HG03103 (cell line): ENCODE measurements around the gene FCHO1.

Experiments
- ATAC-seq: cut with Tn5 transposase; IDR thresholded peaks from one replicate; pipeline ENCODE4 v1.9.1; 2021; ENCODE audit warnings: low read depth; ENCODE audit not compliant: unreplicated experiment

Gene FCHO1

DNA sequence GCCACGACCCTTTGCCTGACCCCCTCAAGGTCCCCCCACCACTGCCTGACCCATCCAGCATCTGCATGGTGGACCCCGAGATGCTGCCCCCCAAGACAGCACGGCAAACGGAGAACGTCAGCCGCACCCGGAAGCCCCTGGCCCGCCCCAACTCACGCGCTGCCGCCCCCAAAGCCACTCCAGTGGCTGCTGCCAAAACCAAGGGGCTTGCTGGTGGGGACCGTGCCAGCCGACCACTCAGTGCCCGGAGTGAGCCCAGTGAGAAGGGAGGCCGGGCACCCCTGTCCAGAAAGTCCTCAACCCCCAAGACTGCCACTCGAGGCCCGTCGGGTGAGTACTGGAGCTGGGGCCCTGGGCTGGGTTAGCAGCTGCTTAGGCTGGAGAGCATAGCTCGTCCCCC is 23.4 kb upstream of the FCHO1 start:
- no peak for ATAC-seq

- no peak for ATAC-seq
Observed at GRCh38 chr19:17733127-17733526, 18.1 kb upstream of the FCHO1 start.

DNA sequence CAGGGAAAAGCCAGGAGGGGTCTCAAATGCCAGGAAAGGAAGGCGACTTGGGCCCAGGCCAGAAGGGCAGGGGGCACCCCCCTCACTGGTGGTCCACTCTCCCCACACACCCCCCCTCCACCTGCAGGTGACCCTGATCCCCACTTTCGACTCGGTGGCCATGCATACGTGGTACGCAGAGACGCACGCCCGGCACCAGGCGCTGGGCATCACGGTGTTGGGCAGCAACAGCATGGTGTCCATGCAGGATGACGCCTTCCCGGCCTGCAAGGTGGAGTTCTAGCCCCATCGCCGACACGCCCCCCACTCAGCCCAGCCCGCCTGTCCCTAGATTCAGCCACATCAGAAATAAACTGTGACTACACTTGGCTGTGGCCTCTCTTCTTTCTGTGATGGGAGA is 17.1 kb upstream of the FCHO1 start:
- ATAC-seq: no peak

GRCh38 chr19:17735410-17735809 is 15.9 kb upstream of the FCHO1 start:
- ATAC-seq: no peak

GRCh38 chr19:17737690-17738153 is 13.6 kb upstream of the FCHO1 start:
- no peak for ATAC-seq

- no peak for ATAC-seq
Observed at GRCh38 chr19:17739121-17739875, 12.0 kb upstream of the FCHO1 start.

DNA sequence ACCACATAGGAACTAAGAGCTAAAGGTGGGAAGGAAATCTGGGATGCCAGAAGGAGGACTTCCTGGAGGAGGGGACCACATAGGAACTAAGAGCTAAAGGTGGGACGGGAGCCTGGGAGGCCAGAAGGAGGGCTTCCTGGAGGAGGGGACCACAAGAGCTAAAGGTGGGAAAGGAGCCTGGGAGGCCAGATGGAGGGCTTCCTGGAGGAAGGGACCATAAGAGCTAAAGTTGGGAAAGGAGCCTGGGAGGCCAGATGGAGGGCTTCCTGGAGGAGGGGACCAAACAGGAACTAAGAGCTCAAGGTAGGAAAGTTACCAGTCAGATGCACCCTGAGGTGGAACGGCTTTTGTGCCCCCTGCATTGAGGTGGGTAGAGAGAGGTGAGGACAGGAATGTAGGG is 9.8 kb upstream of the FCHO1 start:
- no peak for ATAC-seq

DNA sequence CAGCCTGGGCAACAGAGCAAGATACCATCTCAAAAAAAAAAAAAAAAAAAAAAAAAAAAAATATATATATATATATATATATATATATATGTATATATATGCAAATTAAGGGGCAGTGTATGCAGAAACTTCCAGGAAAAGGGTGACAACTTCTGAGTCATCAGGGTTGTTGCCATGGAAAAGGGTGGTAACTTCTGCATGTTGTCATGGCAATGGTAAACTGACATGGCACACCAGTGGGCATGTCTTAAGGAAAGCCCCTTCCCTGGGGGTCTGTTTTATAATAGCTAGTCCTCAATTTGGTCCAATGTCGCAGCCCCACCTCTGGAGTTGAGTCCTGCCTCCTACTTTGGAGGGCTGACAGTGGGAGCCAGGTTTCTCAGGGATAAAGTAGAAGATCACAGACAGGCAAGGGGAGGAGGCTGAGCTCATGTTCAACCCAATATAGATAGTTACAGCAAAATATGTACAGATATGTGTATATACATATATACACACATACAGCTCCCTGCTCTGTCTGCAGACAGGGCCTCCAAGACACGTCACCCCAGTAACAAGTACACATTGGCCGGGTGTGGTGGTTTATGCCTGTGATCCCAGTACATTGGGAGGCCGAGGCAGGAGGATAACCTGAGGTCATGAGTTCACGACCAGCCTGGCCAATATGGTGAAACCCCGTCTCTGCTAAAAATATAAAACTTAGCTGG is 7.2 kb upstream of the FCHO1 start:
- ATAC-seq: no peak

DNA sequence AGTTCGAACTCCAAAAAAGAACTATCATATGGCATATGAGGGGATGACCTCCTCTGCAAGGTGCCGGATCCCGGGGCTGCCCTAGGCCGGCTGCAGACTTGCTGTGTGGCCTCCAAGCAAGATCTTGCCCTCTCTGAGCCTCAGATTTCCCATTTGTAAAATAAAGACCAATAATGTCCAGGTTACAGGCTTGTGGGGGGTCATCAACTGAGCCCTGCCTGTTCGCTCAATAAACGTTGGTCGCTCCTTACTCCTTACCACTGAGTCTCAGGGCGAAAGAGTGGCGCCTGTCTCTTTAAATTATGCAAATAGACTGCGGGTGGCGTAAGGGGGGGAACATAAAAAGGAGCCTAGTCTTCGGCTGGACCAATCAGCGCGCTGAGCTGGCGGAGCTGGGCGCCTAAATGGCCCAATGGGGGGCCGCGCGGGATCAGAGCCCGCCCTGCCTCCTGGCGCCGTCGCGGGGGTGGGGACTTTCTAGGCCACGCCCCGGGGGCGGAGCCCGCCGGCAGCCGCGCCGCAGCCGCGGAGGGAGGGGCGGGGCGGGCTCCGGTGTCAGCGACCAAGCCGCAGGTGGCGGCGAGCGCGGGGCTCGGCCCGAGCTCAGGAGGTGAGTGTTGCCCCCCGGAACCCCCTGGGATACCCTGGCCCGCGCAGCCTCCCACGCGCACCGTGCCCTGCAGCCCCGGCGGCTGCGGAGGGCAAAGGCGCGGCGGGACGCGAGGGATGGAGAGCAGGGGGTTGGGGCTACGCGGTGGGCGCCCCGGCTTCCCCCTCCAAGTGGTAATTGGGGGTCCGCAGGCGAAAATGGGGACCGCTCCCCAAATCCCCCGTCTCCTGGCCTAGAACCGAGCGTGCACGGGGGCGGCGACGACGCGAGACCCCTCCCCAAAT is 3.8 kb upstream of the FCHO1 start:
- ATAC-seq: peak; percentile 55

DNA sequence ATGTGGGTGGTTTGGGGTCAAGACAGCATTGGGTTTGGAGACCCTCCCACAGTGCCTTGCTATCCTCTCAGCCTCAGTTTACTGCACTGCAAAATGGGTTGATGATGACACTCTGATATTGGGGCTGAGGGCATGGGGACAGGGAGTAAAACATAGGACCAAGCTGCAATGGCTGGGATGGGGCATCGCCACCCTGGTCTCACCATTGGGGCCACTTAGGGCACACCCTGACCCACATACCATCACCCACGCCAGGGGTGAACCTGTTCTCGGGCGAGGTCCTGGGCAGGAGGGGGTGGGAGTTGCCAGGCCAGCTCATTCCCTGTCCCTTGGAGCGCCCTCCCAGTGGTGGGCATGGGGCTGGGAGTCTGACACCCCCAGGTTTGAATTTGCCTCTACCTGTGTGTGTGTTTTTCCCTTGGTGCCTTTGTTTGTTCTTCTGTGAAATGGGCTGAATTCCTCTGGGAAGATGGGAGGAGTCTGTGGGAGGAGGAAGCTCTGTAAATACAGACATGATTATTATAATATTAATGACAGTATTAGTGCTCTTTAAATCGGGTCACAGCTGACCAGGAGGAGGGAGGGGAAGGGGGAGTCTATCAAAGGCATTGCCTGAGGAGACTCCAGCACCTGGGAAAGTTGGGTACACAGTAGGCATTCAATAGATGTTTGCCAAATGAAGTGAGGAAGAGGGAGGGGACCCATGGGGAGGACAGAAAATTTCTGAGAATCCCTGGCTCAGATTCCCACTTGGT is 2.2 kb upstream of the FCHO1 start:
- ATAC-seq: no peak

- ATAC-seq: no peak
Observed at GRCh38 chr19:17749912-17750317, 1.4 kb upstream of the FCHO1 start.

DNA sequence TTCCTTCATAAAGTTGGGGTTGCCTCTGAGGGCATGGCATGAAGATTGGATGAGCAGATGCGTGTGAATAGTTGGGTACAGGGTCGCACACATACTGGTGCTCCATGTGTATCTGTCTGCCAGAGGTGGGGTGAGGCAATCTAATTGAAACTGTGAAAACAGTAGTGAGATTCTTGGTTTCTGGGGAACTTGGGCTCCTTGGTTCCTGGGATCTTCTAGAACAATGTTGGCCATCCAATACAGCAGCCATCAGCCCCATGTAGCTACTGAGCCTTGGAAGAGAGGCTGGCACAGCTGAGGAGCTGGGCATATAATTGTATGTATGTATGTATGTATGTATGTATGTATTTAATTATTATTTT is 616 bp downstream of the FCHO1 start:
- ATAC-seq: no peak

- no peak for ATAC-seq
Observed at GRCh38 chr19:17752865-17753639, 1.8 kb downstream of the FCHO1 start.

DNA sequence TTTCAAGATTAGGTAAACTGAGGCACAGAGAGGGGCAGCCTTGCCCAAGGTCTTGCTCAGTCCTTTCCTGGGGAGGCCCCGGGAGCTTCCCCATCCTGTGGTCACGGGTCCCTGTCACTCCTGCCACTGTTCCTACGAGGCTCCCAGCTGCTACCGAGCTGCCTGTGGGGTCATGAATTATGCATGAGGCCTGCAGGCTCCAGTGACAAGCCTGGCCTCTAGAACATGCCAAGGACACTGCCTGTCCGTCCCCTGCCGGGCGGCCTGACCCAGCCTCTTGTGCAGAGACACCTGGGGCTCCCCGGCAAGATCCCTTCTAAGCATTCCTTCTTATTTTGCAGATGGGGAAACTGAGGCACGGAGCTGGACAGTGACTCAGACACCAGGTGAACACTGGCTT is 2.7 kb downstream of the FCHO1 start:
- no peak for ATAC-seq

DNA sequence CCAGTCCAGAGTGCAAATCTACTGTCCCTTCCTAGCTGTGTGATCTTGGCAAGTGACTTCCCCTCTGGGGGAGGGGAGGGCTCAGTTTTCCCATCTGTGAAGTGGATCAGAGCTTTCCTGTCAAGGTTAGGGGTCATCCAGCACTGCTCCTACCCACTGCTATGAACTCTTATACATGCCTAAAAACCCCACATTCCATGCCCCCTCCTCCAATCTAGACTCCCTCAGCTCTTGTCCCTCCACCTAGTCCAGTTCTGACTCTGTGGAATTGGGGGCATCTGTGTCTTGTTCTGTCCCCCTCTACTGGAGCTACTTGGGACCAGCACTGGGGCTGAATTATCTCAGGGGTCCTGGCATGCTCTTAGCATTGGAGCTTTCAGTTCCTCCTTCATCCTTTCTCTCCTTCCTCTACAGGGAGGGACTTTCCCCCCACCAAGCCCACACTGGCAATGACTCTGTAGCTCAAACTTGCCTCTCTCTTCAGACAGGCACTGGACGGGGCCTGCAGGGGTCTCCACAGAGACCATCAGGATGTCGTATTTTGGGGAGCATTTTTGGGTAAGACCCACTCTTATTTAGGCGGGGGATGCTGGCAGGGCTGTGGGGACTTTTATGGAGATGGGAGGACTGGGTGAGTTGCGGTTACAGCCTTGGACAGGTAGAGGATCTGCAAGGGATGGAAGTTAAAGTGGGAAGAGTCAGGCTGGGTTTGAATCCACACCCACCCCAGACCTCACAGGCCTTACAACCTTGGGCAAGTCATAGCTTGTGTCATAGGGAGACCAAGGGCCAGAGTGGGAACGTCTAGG is 3.6 kb downstream of the FCHO1 start:
- ATAC-seq: peak; percentile 45

DNA sequence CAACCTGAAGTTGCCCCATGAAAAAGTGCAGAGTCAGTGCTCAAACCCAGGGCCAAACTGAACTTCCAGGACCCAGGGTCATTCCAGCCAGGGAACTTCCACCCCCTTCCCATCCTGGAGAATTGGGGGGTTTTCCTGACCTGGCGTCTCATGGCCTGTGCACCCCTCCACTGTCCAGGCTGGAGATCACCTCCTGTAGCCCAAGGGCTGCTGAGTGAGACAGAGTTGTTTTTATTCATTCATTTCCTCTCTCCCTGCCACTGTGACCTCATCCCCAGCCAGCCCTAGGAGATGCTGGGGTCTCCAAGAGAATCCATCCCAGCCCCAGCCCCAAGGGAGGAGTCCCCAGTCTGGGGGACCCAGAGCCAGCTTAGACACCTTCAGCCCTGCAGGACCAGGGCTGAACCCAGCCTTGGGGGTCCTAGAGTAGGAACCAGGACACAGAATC is 4.2 kb downstream of the FCHO1 start:
- no peak for ATAC-seq

DNA sequence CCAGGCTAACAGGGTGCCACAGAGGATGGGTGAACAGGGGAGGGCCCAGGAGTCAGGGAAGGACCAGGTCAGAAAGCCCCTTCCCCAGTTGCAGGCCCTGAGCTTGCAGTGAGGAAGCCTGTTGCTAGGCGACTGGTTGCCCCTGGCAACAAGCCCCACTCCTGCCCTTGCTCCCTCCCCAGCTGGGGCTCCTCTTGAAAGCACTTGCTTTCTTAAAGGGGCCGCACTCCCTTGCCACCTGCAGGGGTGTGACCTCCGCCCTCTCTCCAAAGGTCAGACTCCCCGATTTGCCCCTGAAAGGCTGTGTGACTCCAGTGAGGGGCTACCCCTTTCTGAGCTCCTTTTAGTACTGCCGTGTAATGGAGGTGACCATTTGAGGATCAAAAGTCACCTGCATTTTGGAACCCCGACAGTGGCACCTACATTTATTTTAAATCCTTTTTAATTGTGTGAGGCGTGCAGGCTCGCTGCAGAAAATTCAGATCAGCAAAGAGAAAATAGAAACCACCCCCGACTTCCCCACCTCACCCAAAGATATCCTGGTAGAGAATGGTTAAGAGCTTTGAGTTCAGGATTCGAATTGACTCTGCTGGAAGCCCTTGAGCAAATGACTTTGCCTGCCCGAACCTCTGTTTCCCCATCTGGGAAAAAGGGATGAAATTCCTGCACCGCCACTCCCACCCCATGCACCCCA is 4.8 kb downstream of the FCHO1 start:
- no peak for ATAC-seq

DNA sequence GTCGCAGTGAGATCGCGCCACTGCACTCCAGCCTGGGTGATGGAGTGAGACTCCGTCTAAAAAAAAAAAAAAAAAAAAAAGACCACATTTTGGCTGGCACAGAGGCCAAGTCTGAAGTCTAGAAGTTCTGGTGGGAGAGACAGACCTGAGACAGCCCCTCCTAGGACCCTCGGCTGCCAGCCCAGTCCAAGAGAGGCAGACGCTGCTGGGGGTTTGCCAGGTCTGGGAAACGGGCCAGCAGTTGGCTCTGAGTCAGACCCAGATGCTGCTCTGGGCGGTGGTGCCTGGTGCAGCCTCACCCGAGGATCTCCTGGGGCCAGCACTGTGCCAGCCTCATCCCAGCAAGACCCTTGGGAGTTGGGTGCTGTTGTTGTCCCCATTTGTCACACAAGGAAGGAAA is 5.8 kb downstream of the FCHO1 start:
- ATAC-seq: no peak
